HG02571 (cell line): Measurements from ENCODE around the gene KIRREL3.

ENCODE experiments used
- ATAC-seq: cut with Tn5 transposase; IDR thresholded peaks from one replicate; pipeline ENCODE4 v1.9.1; 2021; ENCODE audit warnings: mild to moderate bottlenecking, moderate library complexity; ENCODE audit not compliant: unreplicated experiment

The KIRREL3 gene

GRCh38 chr11:126800009-126800408 is 200.6 kb downstream of the KIRREL3 start:
- ATAC-seq: no peak

GRCh38 chr11:126797457-126798169 is 203.0 kb downstream of the KIRREL3 start:
- ATAC-seq: no peak

GRCh38 chr11:126793596-126793995 is 207.0 kb downstream of the KIRREL3 start:
- no peak for ATAC-seq

GRCh38 chr11:126791991-126792390 is 208.6 kb downstream of the KIRREL3 start:
- no peak for ATAC-seq

GRCh38 chr11:126791446-126791845 is 209.1 kb downstream of the KIRREL3 start:
- no peak for ATAC-seq

- no peak for ATAC-seq
Observed at GRCh38 chr11:126790550-126791081, 210.0 kb downstream of the KIRREL3 start.

GRCh38 chr11:126782810-126783209 is 217.8 kb downstream of the KIRREL3 start:
- ATAC-seq: no peak

- no peak for ATAC-seq
Observed at GRCh38 chr11:126781942-126782341, 218.6 kb downstream of the KIRREL3 start.

- ATAC-seq: no peak
Observed at GRCh38 chr11:126776119-126776518, 224.5 kb downstream of the KIRREL3 start.

- ATAC-seq: no peak
Observed at GRCh38 chr11:126772267-126772666, 228.3 kb downstream of the KIRREL3 start.

- ATAC-seq: no peak
Observed at GRCh38 chr11:126768702-126769101, 231.9 kb downstream of the KIRREL3 start.

GRCh38 chr11:126766440-126766839 is 234.1 kb downstream of the KIRREL3 start:
- ATAC-seq: no peak

GRCh38 chr11:126765196-126765595 is 235.4 kb downstream of the KIRREL3 start:
- no peak for ATAC-seq

GRCh38 chr11:126764231-126764630 is 236.3 kb downstream of the KIRREL3 start:
- ATAC-seq: no peak

- no peak for ATAC-seq
Observed at GRCh38 chr11:126756855-126757254, 243.7 kb downstream of the KIRREL3 start.

- no peak for ATAC-seq
Observed at GRCh38 chr11:126756421-126756820, 244.1 kb downstream of the KIRREL3 start.

GRCh38 chr11:126755526-126755925 is 245.0 kb downstream of the KIRREL3 start:
- ATAC-seq: no peak

GRCh38 chr11:126754591-126755426 is 245.8 kb downstream of the KIRREL3 start:
- no peak for ATAC-seq

- no peak for ATAC-seq
Observed at GRCh38 chr11:126753990-126754389, 246.6 kb downstream of the KIRREL3 start.

GRCh38 chr11:126751242-126751641 is 249.3 kb downstream of the KIRREL3 start:
- no peak for ATAC-seq

GRCh38 chr11:126748793-126749192 is 251.8 kb downstream of the KIRREL3 start:
- no peak for ATAC-seq
